HepG2 (cell line): ENCODE measurements around the gene WFDC5. TPM values are rescaled to one million over a fixed set of nuclear protein-coding genes. Genes with fewer than 3 reads are reported as not detected.

Experiments
- KLF9 ChIP-seq: IDR thresholded peaks from 2 replicates; pipeline ENCODE4 v1.6.1; 2016; ENCODE audit warnings: low read depth
- MAZ ChIP-seq, 2 experiments: sonication (generic) in 1 of 2; formaldehyde crosslinking in 1 of 2; IDR thresholded peaks; 2 replicates each; pipeline versions ENCODE4 v1.5.0 to v1.6.1; 2012 to 2020; ENCODE audit warnings: low read depth in 2 of 2, mild to moderate bottlenecking in 2 of 2, borderline replicate concordance in 1 of 2, improper control_type of control experiment in 1 of 2, low read length in 1 of 2, missing genetic modification reagents in 1 of 2, moderate library complexity in 1 of 2
- MLXIP ChIP-seq: sonication (generic); formaldehyde crosslinking; IDR thresholded peaks from 2 replicates; pipeline ENCODE4 v1.9.0; 2021; ENCODE audit warnings: missing genetic modification reagents, borderline replicate concordance
- MYNN ChIP-seq: sonication (generic); formaldehyde crosslinking; IDR thresholded peaks from 2 replicates; pipeline ENCODE4 v1.4.0; 2020; ENCODE audit warnings: mild to moderate bottlenecking, low read depth, missing genetic modification reagents
- NFIC ChIP-seq: IDR thresholded peaks from 2 replicates; pipeline ENCODE4 v1.6.1; 2012; ENCODE audit warnings: mild to moderate bottlenecking, low read length, inconsistent platforms
- PRPF4 ChIP-seq: fragments of 200-400 bp; formaldehyde crosslinking; IDR thresholded peaks from 2 replicates; pipeline ENCODE4 v1.6.1; 2016; ENCODE audit warnings: low read length, low read depth; ENCODE audit not compliant: poor library complexity, severe bottlenecking
- ZFP37 ChIP-seq: sonication (generic); formaldehyde crosslinking; IDR thresholded peaks from 2 replicates; pipeline ENCODE4 v1.4.0; 2020; ENCODE audit warnings: missing genetic modification reagents, borderline replicate concordance
- ZNF543 ChIP-seq: sonication (generic); formaldehyde crosslinking; IDR thresholded peaks from 2 replicates; pipeline ENCODE4 v1.4.0; 2020; ENCODE audit warnings: mild to moderate bottlenecking, missing genetic modification reagents
- polyA plus RNA-seq, 8 experiments: library from polyadenylated mRNA; depleted of rRNA in 3 of 8; stranded (reverse) in 7 of 8; unstranded in 1 of 8; fragments of >200 nt; fragmentation: Illumina TruSeq in 4 of 8; extraction: Trizol in 4 of 8; gene quantifications; 2 replicates each; pipeline versions ENCODE4 v1.2.1 to v1.2.3, GENCODE V29; 2011 to 2016; ENCODE audit warnings: low read depth in 4 of 8, missing spikeins in 1 of 8, mixed read lengths in 1 of 8; ENCODE audit not compliant: insufficient read depth in 1 of 8
- total RNA-seq, 5 experiments: library from RNA; depleted of rRNA; stranded (reverse); fragments of >200 nt; fragmentation: Illumina TruSeq; extraction: Trizol; gene quantifications; 2 replicates each; pipeline ENCODE4 v1.2.3, GENCODE V29; 2016; ENCODE audit warnings: low read depth in 1 of 5
- TF ChIP-seq, protein P1 (sequence below), 2 experiments: sonication (generic) in 1 of 2; formaldehyde crosslinking in 1 of 2; IDR thresholded peaks; 2 replicates each; pipeline versions ENCODE4 v1.6.1 to v1.9.0; 2014 to 2022; ENCODE audit warnings: antibody characterized with exemption in 1 of 2, borderline replicate concordance in 1 of 2, inconsistent platforms in 1 of 2, low read depth in 1 of 2, missing genetic modification reagents in 1 of 2
- TF ChIP-seq, protein P2 (sequence below): sonication (generic); formaldehyde crosslinking; IDR thresholded peaks from 2 replicates; pipeline ENCODE4 v1.8.0; 2022; ENCODE audit warnings: missing genetic modification reagents, mild to moderate bottlenecking, moderate library complexity, borderline replicate concordance
- TF ChIP-seq, protein P3 (sequence below): sonication (generic); formaldehyde crosslinking; IDR thresholded peaks from 2 replicates; pipeline ENCODE4 v1.4.0; 2020; ENCODE audit warnings: missing genetic modification reagents
- TF ChIP-seq, protein P4 (sequence below): sonication (generic); formaldehyde crosslinking; IDR thresholded peaks from 2 replicates; pipeline ENCODE4 v1.4.0; 2020; ENCODE audit warnings: mild to moderate bottlenecking, missing genetic modification reagents, borderline replicate concordance

Gene WFDC5
- total and polyA plus RNA-seq, 2 of the 13 experiments (the other 11 are each of a cell fraction or from before 2014, with no cell fraction given): not detected

GRCh38 chr20:45066372-45066771, 48.6 kb downstream of the WFDC5 start (continued):
- TF ChIP-seq, protein P1, sequence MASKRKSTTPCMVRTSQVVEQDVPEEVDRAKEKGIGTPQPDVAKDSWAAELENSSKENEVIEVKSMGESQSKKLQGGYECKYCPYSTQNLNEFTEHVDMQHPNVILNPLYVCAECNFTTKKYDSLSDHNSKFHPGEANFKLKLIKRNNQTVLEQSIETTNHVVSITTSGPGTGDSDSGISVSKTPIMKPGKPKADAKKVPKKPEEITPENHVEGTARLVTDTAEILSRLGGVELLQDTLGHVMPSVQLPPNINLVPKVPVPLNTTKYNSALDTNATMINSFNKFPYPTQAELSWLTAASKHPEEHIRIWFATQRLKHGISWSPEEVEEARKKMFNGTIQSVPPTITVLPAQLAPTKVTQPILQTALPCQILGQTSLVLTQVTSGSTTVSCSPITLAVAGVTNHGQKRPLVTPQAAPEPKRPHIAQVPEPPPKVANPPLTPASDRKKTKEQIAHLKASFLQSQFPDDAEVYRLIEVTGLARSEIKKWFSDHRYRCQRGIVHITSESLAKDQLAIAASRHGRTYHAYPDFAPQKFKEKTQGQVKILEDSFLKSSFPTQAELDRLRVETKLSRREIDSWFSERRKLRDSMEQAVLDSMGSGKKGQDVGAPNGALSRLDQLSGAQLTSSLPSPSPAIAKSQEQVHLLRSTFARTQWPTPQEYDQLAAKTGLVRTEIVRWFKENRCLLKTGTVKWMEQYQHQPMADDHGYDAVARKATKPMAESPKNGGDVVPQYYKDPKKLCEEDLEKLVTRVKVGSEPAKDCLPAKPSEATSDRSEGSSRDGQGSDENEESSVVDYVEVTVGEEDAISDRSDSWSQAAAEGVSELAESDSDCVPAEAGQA (IDR thresholded peaks at IDR 0.05; ENCODE audit: low read depth): no peak
- TF ChIP-seq, protein P1 (CRISPR knock-in tag; IDR thresholded peaks at IDR 0.05; ENCODE audit: borderline replicate concordance): no peak
- TF ChIP-seq ZNF543 (CRISPR knock-in tag): no peak
- no peak for TF ChIP-seq KLF9 (CRISPR knock-in tag)
- no peak for TF ChIP-seq MLXIP (CRISPR knock-in tag)
- no peak for TF ChIP-seq PRPF4
- TF ChIP-seq, protein P2, sequence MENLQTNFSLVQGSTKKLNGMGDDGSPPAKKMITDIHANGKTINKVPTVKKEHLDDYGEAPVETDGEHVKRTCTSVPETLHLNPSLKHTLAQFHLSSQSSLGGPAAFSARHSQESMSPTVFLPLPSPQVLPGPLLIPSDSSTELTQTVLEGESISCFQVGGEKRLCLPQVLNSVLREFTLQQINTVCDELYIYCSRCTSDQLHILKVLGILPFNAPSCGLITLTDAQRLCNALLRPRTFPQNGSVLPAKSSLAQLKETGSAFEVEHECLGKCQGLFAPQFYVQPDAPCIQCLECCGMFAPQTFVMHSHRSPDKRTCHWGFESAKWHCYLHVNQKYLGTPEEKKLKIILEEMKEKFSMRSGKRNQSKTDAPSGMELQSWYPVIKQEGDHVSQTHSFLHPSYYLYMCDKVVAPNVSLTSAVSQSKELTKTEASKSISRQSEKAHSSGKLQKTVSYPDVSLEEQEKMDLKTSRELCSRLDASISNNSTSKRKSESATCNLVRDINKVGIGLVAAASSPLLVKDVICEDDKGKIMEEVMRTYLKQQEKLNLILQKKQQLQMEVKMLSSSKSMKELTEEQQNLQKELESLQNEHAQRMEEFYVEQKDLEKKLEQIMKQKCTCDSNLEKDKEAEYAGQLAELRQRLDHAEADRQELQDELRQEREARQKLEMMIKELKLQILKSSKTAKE (CRISPR knock-in tag): no peak
- TF ChIP-seq NFIC: no peak
- TF ChIP-seq, protein P3, sequence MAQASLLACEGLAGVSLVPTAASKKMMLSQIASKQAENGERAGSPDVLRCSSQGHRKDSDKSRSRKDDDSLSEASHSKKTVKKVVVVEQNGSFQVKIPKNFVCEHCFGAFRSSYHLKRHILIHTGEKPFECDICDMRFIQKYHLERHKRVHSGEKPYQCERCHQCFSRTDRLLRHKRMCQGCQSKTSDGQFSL (CRISPR knock-in tag): no peak
- no peak for TF ChIP-seq MAZ (IDR thresholded peaks at IDR 0.05; ENCODE audit: borderline replicate concordance, low read depth, low read length)
- no peak for TF ChIP-seq MAZ (CRISPR knock-in tag; IDR thresholded peaks at IDR 0.05; ENCODE audit: low read depth)
- TF ChIP-seq, protein P4, sequence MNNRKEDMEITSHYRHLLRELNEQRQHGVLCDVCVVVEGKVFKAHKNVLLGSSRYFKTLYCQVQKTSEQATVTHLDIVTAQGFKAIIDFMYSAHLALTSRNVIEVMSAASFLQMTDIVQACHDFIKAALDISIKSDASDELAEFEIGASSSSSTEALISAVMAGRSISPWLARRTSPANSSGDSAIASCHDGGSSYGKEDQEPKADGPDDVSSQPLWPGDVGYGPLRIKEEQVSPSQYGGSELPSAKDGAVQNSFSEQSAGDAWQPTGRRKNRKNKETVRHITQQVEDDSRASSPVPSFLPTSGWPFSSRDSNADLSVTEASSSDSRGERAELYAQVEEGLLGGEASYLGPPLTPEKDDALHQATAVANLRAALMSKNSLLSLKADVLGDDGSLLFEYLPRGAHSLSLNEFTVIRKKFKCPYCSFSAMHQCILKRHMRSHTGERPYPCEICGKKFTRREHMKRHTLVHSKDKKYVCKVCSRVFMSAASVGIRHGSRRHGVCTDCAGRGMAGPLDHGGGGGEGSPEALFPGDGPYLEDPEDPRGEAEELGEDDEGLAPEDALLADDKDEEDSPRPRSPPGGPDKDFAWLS: no peak
- no peak for TF ChIP-seq MYNN (CRISPR knock-in tag)
- no peak for TF ChIP-seq ZFP37 (CRISPR knock-in tag)
- TF ChIP-seq, all 625 proteins: peak for 0
